Breast epithelium (tissue), 4 donors: ENCODE measurements around the gene OR2M5. TPM values are rescaled to one million over a fixed set of nuclear protein-coding genes. Genes with fewer than 3 reads are reported as not detected.

Experiments used
- DNase-seq, 2 donors: peaks; one replicate each; pipeline ENCODE4 v3.0.0-alpha.2; 2019; ENCODE audit warnings: low spot score in 2 of 2
- H3K27ac ChIP-seq, 2 donors: fragments of 200-600 bp; sonication (generic) in 1 of 2; one replicate each; pipeline ENCODE4 v1.5.1; 2016 to 2019; ENCODE audit warnings: mild to moderate bottlenecking in 1 of 2
- H3K27me3 ChIP-seq, 2 donors: fragments of 200-600 bp; sonication (generic) in 1 of 2; one replicate each; pipeline versions ENCODE4 v1.5.1 to v1.6.0; 2017 to 2019; ENCODE audit warnings: control low read depth in 1 of 2, mild to moderate bottlenecking in 1 of 2
- H3K36me3 ChIP-seq: fragments of 200-600 bp; one replicate; pipeline ENCODE4 v1.5.1; 2019
- H3K4me1 ChIP-seq, 2 donors: fragments of 200-600 bp; sonication (generic); one replicate each; pipeline ENCODE4 v1.5.1; 2016 to 2019; ENCODE audit warnings: control low read depth in 1 of 2
- H3K4me3 ChIP-seq, 3 donors: fragments of 200-600 bp; sonication (generic); 1 replicate in 2 of 3; 2 replicates in 1 of 3; pipeline ENCODE4 v1.5.1; 2016 to 2019; ENCODE audit warnings: mild to moderate bottlenecking in 3 of 3, moderate library complexity in 2 of 3
- H3K9me3 ChIP-seq, 2 donors: fragments of 200-600 bp; sonication (generic) in 1 of 2; one replicate each; pipeline ENCODE4 v1.5.1; 2016 to 2019; ENCODE audit warnings: control low read depth in 1 of 2
- CTCF ChIP-seq, 3 donors: fragments of 450-650 bp; IDR thresholded peaks; one replicate each; pipeline ENCODE4 v1.5.1; 2016 to 2017; ENCODE audit warnings: antibody characterized with exemption in 3 of 3, mild to moderate bottlenecking in 3 of 3, moderate library complexity in 3 of 3
- POLR2A ChIP-seq: fragments of 450-650 bp; IDR thresholded peaks from one replicate; pipeline ENCODE4 v1.6.1; 2016; ENCODE audit warnings: antibody characterized with exemption, mild to moderate bottlenecking, moderate library complexity
- POLR2AphosphoS5 ChIP-seq, 3 donors: sonication (generic); formaldehyde crosslinking; IDR thresholded peaks; one replicate each; pipeline ENCODE4 v1.6.1; 2017; ENCODE audit warnings: antibody characterized with exemption in 3 of 3
- intact Hi-C: fragments of 100-400 bp; cut with DNase I; formaldehyde crosslinking; loops from one replicate; pipeline ENCODE4 v1.15.1; 2023; ENCODE audit warnings: low total_unique reads
- total RNA-seq, 3 donors: library from RNA; depleted of rRNA; stranded (reverse); fragments of >200 nt; gene quantifications; one replicate each; pipeline ENCODE4 v1.1.0, GENCODE V29; 2016

Gene OR2M5
- total RNA-seq, 3 donors from 2014 or later, result not detected

- peaks cover 9 to 19% of the 10 kb centered on the region in 2 donors for H3K9me3 ChIP-seq
- TF ChIP-seq POLR2A (no peak), CTCF (IDR thresholded peaks at IDR 0.05) (no peak), POLR2AphosphoS5 (IDR thresholded peaks at IDR 0.05) (no peak)
- no peak overlapping the region for H3K4me3 ChIP-seq
- H3K27ac ChIP-seq, result no peak overlapping the region
- H3K27me3 ChIP-seq, result no peaks in the 10 kb centered on the region
- no peaks in the 10 kb centered on the region for H3K36me3 ChIP-seq
- intact Hi-C loops, result no loop called here
- no peak for DNase-seq
- no peaks in the 10 kb centered on the region for H3K4me1 ChIP-seq
Observed at GRCh38 chr1:248127653-248128052, 17.3 kb upstream of the OR2M5 start.

- no peaks in the 10 kb centered on the region for H3K4me1 ChIP-seq
- H3K4me3 ChIP-seq, result no peak overlapping the region
- peaks cover 0 to 18% of the 10 kb centered on the region in 2 donors for H3K9me3 ChIP-seq
- H3K27me3 ChIP-seq, result no peaks in the 10 kb centered on the region
- no peaks in the 10 kb centered on the region for H3K36me3 ChIP-seq
- no peak for DNase-seq
- no peak for TF ChIP-seq POLR2A
- no peak for TF ChIP-seq POLR2AphosphoS5 (IDR thresholded peaks at IDR 0.05)
- TF ChIP-seq CTCF (IDR thresholded peaks at IDR 0.05), result no peak
- intact Hi-C loops, result no loop called here
- H3K27ac ChIP-seq, result no peak overlapping the region
Observed at GRCh38 chr1:248136811-248137210, 8.1 kb upstream of the OR2M5 start.

- H3K27me3 ChIP-seq, result no peaks in the 10 kb centered on the region
- H3K27ac ChIP-seq, result no peak overlapping the region
- peaks cover 0 to 5% of the 10 kb centered on the region in 2 donors for H3K9me3 ChIP-seq
- H3K4me3 ChIP-seq, result no peak overlapping the region
- TF ChIP-seq POLR2AphosphoS5 (IDR thresholded peaks at IDR 0.05) (no peak), POLR2A (no peak), CTCF (IDR thresholded peaks at IDR 0.05) (no peak)
- intact Hi-C loops, result no loop called here
- DNase-seq, result no peak
- no peaks in the 10 kb centered on the region for H3K4me1 ChIP-seq
- H3K36me3 ChIP-seq, result no peaks in the 10 kb centered on the region
Observed at GRCh38 chr1:248140846-248141245, 4.1 kb upstream of the OR2M5 start.

GRCh38 chr1:248143311-248143710 lies 1.6 kb upstream of the OR2M5 start:
- H3K27me3 ChIP-seq, result no peaks in the 10 kb centered on the region
- intact Hi-C loops, result no loop called here
- H3K4me1 ChIP-seq, result no peaks in the 10 kb centered on the region
- no peak overlapping the region for H3K27ac ChIP-seq
- H3K36me3 ChIP-seq, result no peaks in the 10 kb centered on the region
- H3K9me3 ChIP-seq, result peaks cover 5 to 8% of the 10 kb centered on the region in 2 donors
- no peak for TF ChIP-seq POLR2A
- TF ChIP-seq CTCF (IDR thresholded peaks at IDR 0.05), result no peak
- no peak for TF ChIP-seq POLR2AphosphoS5 (IDR thresholded peaks at IDR 0.05)
- no peak for DNase-seq
- no peak overlapping the region for H3K4me3 ChIP-seq

GRCh38 chr1:248152056-248152827 lies 7.3 kb downstream of the OR2M5 start:
- no peak overlapping the region for H3K27ac ChIP-seq
- peaks cover 9 to 12% of the 10 kb centered on the region in 2 donors for H3K9me3 ChIP-seq
- TF ChIP-seq CTCF (IDR thresholded peaks at IDR 0.05) (no peak), POLR2A (no peak), POLR2AphosphoS5 (IDR thresholded peaks at IDR 0.05) (no peak)
- intact Hi-C loops, result no loop called here
- no peaks in the 10 kb centered on the region for H3K27me3 ChIP-seq
- no peak for DNase-seq
- no peaks in the 10 kb centered on the region for H3K4me1 ChIP-seq
- H3K4me3 ChIP-seq, result no peak overlapping the region
- H3K36me3 ChIP-seq, result no peaks in the 10 kb centered on the region
